K562 (cell line): ENCODE measurements around the gene NEU1. TPM values are rescaled to one million over a fixed set of nuclear protein-coding genes. Genes with fewer than 3 reads are reported as not detected.

Source experiments
- ARID1B ChIP-seq: fragments of 450-650 bp; IDR thresholded peaks from 2 replicates; pipeline ENCODE4 v1.6.1; 2016; ENCODE audit warnings: antibody characterized with exemption, mild to moderate bottlenecking, inconsistent platforms
- CBFA2T3 ChIP-seq: fragments of 450-650 bp; IDR thresholded peaks from 2 replicates; pipeline ENCODE4 v1.6.1; 2017
- CHD4 ChIP-seq: fragments of 200-600 bp; sonication (generic); IDR thresholded peaks from 3 replicates; pipeline ENCODE4 v1.6.1; 2012; ENCODE audit warnings: low read depth, mild to moderate bottlenecking, mixed read lengths, low read length, inconsistent platforms; ENCODE audit not compliant: insufficient read depth, insufficient replicate concordance, poor library complexity, severe bottlenecking
- FOSL1 ChIP-seq: fragments of 200-800 bp; sonication (Bioruptor generic); conservative IDR thresholded peaks from 2 replicates; pipeline ENCODE4 v1.6.1; 2016; ENCODE audit warnings: missing genetic modification characterization, missing compliant biosample characterization
- FOXP1 ChIP-seq: sonication (generic); formaldehyde crosslinking; IDR thresholded peaks from 2 replicates; pipeline ENCODE4 v1.8.0; 2022; ENCODE audit warnings: mild to moderate bottlenecking, missing genetic modification reagents
- FUS ChIP-seq: fragments of 200-400 bp; formaldehyde crosslinking; optimal IDR thresholded peaks from 2 replicates; pipeline ENCODE3; 2017; ENCODE audit warnings: low read depth, low read length
- HDGF ChIP-seq: fragments of 450-650 bp; IDR thresholded peaks from 2 replicates; pipeline ENCODE4 v1.6.1; 2016
- MCM5 ChIP-seq: fragments of 450-650 bp; IDR thresholded peaks from 2 replicates; pipeline ENCODE4 v1.6.1; 2016; ENCODE audit warnings: low read depth
- MEF2D ChIP-seq: conservative IDR thresholded peaks from 2 replicates; pipeline ENCODE4 v1.6.1; 2016; ENCODE audit warnings: low read depth, missing genetic modification characterization, missing compliant biosample characterization
- NELFE ChIP-seq: IDR thresholded peaks from 2 replicates; pipeline ENCODE4 v1.6.1; 2011; ENCODE audit warnings: mild to moderate bottlenecking; ENCODE audit not compliant: insufficient read depth, insufficient read length
- NFIC ChIP-seq: fragments of 450-650 bp; IDR thresholded peaks from 2 replicates; pipeline ENCODE4 v1.6.1; 2017; ENCODE audit warnings: mild to moderate bottlenecking, inconsistent platforms
- PTTG1 ChIP-seq: fragments of 450-650 bp; IDR thresholded peaks from 2 replicates; pipeline ENCODE4 v1.6.1; 2016; ENCODE audit warnings: low read depth, mild to moderate bottlenecking, missing genetic modification characterization, missing compliant biosample characterization
- RCOR1 ChIP-seq, 2 experiments: IDR thresholded peaks; 2 replicates each; pipeline ENCODE4 v1.6.1; 2012; ENCODE audit warnings: low read depth in 2 of 2, low read length in 2 of 2, borderline replicate concordance in 1 of 2, improper control_type of control experiment in 1 of 2
- SAFB ChIP-seq: fragments of 200-400 bp; formaldehyde crosslinking; IDR thresholded peaks from 2 replicates; pipeline ENCODE4 v1.6.1; 2017; ENCODE audit warnings: low read depth, low read length, borderline replicate concordance
- SP2 ChIP-seq: IDR thresholded peaks from 2 replicates; pipeline ENCODE4 v1.6.1; 2011; ENCODE audit warnings: mild to moderate bottlenecking, low read depth, low read length, moderate library complexity; ENCODE audit not compliant: poor library complexity, severe bottlenecking; ENCODE audit errors: extremely low read depth
- SRSF7 ChIP-seq: fragments of 200-400 bp; formaldehyde crosslinking; optimal IDR thresholded peaks from 2 replicates; pipeline ENCODE3; 2017; ENCODE audit warnings: mild to moderate bottlenecking, low read depth, low read length
- ZFPM2 ChIP-seq: fragments of 250-450 bp; sonication (Bioruptor Pico); IDR thresholded peaks from 2 replicates; pipeline ENCODE4 v1.5.1; 2022; ENCODE audit warnings: mild to moderate bottlenecking
- ZNF124 ChIP-seq: sonication (generic); formaldehyde crosslinking; IDR thresholded peaks from 2 replicates; pipeline ENCODE4 v1.8.1; 2022; ENCODE audit warnings: missing genetic modification reagents
- ZNF239 ChIP-seq: fragments of 250-450 bp; sonication (Bioruptor Pico); IDR thresholded peaks from 2 replicates; pipeline ENCODE4 v1.4.0; 2020; ENCODE audit warnings: mild to moderate bottlenecking
- ZNF263 ChIP-seq: sonication (generic); formaldehyde crosslinking; IDR thresholded peaks from 2 replicates; pipeline ENCODE4 v1.8.0; 2022; ENCODE audit warnings: mild to moderate bottlenecking, missing genetic modification reagents, borderline replicate concordance
- ZNF431 ChIP-seq: sonication (generic); formaldehyde crosslinking; IDR thresholded peaks from 2 replicates; pipeline ENCODE4 v1.8.0; 2022; ENCODE audit warnings: mild to moderate bottlenecking, missing genetic modification reagents
- polyA plus RNA-seq, 8 experiments: library from polyadenylated mRNA; depleted of rRNA in 4 of 8; stranded (reverse) in 5 of 8; unstranded in 3 of 8; fragments of >200 nt; fragmentation: Nextera tagmentation in 2 of 8; fragmentation: Illumina TruSeq in 1 of 8; extraction: Ambion mirVana in 2 of 8; extraction: Trizol in 1 of 8; gene quantifications; 2 replicates each; pipeline versions ENCODE4 v1.2.1 to v1.2.3, GENCODE V29; 2011 to 2014; ENCODE audit warnings: inconsistent platforms in 1 of 8, missing spikeins in 1 of 8
- total RNA-seq, 7 experiments: library from RNA; depleted of rRNA in 6 of 7; stranded (reverse); fragments of >200 nt in 6 of 7; fragmentation: Illumina TruSeq in 2 of 7; extraction: Trizol in 2 of 7; gene quantifications; 2 replicates each; pipeline versions ENCODE4 v1.2.1 to v1.2.3, GENCODE V29; 2011 to 2021; ENCODE audit warnings: low replicate concordance in 1 of 7
- TF ChIP-seq, protein P1 (sequence below): fragments of 450-650 bp; IDR thresholded peaks from 2 replicates; pipeline ENCODE4 v1.6.1; 2016; ENCODE audit warnings: missing biosample characterization, missing genetic modification characterization
- TF ChIP-seq, protein P2 (sequence below): sonication (generic); formaldehyde crosslinking; IDR thresholded peaks from 2 replicates; pipeline ENCODE4 v1.8.0; 2023; ENCODE audit warnings: mild to moderate bottlenecking, missing genetic modification reagents
- TF ChIP-seq, protein P3 (sequence below): fragments of 450-650 bp; formaldehyde crosslinking; IDR thresholded peaks from 2 replicates; pipeline ENCODE4 v1.4.0; 2020; ENCODE audit warnings: mild to moderate bottlenecking, moderate library complexity

Gene NEU1
- total and polyA plus RNA-seq, 9 of the 15 experiments (the other 6 are each of a cell fraction or from before 2014, with no cell fraction given): 14.8 to 67.8 (median 51.0) TPM

DNA sequence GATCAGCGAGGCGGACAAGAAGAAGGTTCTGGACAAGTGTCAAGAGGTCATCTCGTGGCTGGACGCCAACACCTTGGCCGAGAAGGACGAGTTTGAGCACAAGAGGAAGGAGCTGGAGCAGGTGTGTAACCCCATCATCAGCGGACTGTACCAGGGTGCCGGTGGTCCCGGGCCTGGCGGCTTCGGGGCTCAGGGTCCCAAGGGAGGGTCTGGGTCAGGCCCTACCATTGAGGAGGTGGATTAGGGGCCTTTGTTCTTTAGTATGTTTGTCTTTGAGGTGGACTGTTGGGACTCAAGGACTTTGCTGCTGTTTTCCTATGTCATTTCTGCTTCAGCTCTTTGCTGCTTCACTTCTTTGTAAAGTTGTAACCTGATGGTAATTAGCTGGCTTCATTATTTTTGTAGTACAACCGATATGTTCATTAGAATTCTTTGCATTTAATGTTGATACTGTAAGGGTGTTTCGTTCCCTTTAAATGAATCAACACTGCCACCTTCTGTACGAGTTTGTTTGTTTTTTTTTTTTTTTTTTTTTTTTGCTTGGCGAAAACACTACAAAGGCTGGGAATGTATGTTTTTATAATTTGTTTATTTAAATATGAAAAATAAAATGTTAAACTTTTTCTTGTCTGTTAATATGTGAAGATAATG is 32.9 kb downstream of the NEU1 start (continued):
- TF ChIP-seq, protein P1, sequence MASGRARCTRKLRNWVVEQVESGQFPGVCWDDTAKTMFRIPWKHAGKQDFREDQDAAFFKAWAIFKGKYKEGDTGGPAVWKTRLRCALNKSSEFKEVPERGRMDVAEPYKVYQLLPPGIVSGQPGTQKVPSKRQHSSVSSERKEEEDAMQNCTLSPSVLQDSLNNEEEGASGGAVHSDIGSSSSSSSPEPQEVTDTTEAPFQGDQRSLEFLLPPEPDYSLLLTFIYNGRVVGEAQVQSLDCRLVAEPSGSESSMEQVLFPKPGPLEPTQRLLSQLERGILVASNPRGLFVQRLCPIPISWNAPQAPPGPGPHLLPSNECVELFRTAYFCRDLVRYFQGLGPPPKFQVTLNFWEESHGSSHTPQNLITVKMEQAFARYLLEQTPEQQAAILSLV (tag): no peak
- TF ChIP-seq MEF2D (tag) (no peak; the same call in 1 of the 2 replicates), ZNF239 (CRISPR knock-in tag) (no peak), FOXP1 (CRISPR knock-in tag) (no peak), ZNF263 (CRISPR knock-in tag) (no peak), CHD4 (no peak), ZFPM2 (no peak), SRSF7 (no peak), SAFB (no peak), HDGF (peak; percentile 38; the same call in 1 of the 2 replicates), NELFE (no peak), SP2 (no peak), MCM5 (no peak), ARID1B (no peak), NFIC (no peak), FOSL1 (no peak), FUS (no peak), CBFA2T3 (no peak), PTTG1 (tag) (no peak), ZNF124 (no peak), ZNF431 (CRISPR knock-in tag) (no peak), RCOR1 (IDR thresholded peaks at IDR 0.05; ENCODE audit: borderline replicate concordance in 1 of 2, low read depth in 2 of 2, low read length in 2 of 2) (no peak)
- TF ChIP-seq, protein P2, sequence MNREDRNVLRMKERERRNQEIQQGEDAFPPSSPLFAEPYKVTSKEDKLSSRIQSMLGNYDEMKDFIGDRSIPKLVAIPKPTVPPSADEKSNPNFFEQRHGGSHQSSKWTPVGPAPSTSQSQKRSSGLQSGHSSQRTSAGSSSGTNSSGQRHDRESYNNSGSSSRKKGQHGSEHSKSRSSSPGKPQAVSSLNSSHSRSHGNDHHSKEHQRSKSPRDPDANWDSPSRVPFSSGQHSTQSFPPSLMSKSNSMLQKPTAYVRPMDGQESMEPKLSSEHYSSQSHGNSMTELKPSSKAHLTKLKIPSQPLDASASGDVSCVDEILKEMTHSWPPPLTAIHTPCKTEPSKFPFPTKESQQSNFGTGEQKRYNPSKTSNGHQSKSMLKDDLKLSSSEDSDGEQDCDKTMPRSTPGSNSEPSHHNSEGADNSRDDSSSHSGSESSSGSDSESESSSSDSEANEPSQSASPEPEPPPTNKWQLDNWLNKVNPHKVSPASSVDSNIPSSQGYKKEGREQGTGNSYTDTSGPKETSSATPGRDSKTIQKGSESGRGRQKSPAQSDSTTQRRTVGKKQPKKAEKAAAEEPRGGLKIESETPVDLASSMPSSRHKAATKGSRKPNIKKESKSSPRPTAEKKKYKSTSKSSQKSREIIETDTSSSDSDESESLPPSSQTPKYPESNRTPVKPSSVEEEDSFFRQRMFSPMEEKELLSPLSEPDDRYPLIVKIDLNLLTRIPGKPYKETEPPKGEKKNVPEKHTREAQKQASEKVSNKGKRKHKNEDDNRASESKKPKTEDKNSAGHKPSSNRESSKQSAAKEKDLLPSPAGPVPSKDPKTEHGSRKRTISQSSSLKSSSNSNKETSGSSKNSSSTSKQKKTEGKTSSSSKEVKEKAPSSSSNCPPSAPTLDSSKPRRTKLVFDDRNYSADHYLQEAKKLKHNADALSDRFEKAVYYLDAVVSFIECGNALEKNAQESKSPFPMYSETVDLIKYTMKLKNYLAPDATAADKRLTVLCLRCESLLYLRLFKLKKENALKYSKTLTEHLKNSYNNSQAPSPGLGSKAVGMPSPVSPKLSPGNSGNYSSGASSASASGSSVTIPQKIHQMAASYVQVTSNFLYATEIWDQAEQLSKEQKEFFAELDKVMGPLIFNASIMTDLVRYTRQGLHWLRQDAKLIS (CRISPR knock-in tag): no peak
- TF ChIP-seq, protein P3, sequence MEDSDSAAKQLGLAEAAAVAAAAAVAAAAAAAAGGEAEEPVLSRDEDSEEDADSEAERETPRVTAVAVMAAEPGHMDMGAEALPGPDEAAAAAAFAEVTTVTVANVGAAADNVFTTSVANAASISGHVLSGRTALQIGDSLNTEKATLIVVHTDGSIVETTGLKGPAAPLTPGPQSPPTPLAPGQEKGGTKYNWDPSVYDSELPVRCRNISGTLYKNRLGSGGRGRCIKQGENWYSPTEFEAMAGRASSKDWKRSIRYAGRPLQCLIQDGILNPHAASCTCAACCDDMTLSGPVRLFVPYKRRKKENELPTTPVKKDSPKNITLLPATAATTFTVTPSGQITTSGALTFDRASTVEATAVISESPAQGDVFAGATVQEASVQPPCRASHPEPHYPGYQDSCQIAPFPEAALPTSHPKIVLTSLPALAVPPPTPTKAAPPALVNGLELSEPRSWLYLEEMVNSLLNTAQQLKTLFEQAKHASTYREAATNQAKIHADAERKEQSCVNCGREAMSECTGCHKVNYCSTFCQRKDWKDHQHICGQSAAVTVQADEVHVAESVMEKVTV (CRISPR knock-in tag): peak; percentile 44
